Adipocyte (in vitro differentiated cells): Measurements from ENCODE around the gene DLX1.
"Not testable (repeated sequence)": the region's sequence is repeated elsewhere in the genome, so short reads cannot be mapped to it uniquely, and the experiment has no call there.

Experiments
- DNase-seq: peaks from one replicate; pipeline ENCODE4 v3.0.0-alpha.2; 2015; ENCODE audit warnings: low read depth
- H3K27me3 ChIP-seq: replicated peaks from 2 replicates; pipeline ENCODE4 v1.7.0; 2013; ENCODE audit warnings: mild to moderate bottlenecking, low read length, moderate library complexity; ENCODE audit not compliant: control insufficient read depth, insufficient read depth
- H3K36me3 ChIP-seq: 2 replicates; pipeline ENCODE4 v1.7.0; 2013; ENCODE audit warnings: low read length, mild to moderate bottlenecking, moderate library complexity; ENCODE audit not compliant: control insufficient read depth, insufficient read depth, severe bottlenecking
- H3K4me1 ChIP-seq: 2 replicates; pipeline ENCODE4 v1.7.0; 2013; ENCODE audit warnings: mild to moderate bottlenecking, low read length, moderate library complexity; ENCODE audit not compliant: control insufficient read depth, insufficient read depth
- H3K4me3 ChIP-seq: 2 replicates; pipeline ENCODE4 v1.7.0; 2013; ENCODE audit warnings: mild to moderate bottlenecking, low read length, moderate library complexity
- H3K9ac ChIP-seq: 2 replicates; pipeline ENCODE4 v1.7.0; 2013; ENCODE audit warnings: mild to moderate bottlenecking, low read length, moderate library complexity
- H3K9me3 ChIP-seq: 2 replicates; pipeline ENCODE4 v1.7.0; 2013; ENCODE audit warnings: mild to moderate bottlenecking, low read length, moderate library complexity; ENCODE audit not compliant: control insufficient read depth

DLX1 gene

DNA sequence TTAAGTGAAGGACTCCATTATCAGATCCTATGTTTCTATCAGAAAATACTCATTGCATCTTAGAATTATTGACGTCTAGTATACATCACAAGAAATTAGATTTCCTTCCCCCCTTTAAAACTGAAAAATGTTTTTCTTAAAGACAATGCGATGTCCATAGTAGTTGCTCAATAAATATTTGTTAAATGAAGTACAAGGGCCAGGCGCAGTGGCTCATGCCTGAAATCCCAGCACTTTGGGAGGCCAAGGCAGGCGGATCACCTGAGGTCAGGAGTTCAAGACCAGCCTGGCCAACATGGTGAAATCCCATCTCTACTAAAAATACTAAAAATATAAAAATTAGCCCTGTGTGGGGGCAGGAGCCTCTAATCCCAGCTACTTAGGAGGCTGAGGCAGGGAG lies 17.4 kb upstream of the DLX1 start:
- not testable (repeated sequence) for DNase-seq, H3K4me3 ChIP-seq, H3K9ac ChIP-seq, H3K27me3 ChIP-seq, H3K9me3 ChIP-seq, H3K36me3 ChIP-seq, H3K4me1 ChIP-seq

DNA sequence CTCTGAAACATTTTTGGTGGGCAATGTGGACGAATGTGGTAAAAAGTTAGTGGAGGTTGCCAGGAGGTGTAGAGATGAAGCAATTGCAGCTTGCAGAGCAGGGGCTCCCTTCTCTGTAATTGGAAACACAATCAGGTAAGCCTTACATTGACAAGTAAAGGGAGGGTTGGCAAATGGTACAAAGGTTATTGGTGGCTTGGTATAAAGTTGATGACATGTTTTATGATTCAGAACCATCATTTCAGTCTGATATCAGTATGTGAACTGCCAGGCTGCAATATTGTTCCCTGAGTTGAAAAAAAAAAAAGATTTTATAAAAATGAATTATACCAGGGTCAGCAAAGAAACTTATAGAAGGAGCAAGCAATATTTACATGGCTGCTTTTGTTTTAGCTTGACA lies 14.4 kb upstream of the DLX1 start:
- Histone ChIP-seq H3K9me3 (no peaks in the 10 kb centered on the region), H3K4me3 (no peak overlapping the region), H3K27me3 (no peaks in the 10 kb centered on the region), H3K9ac (no peak overlapping the region), H3K4me1 (no peaks in the 10 kb centered on the region), H3K36me3 (no peaks in the 10 kb centered on the region)
- DNase-seq = no peak

GRCh38 chr2:172072303-172072702 lies 13.0 kb upstream of the DLX1 start:
- Histone ChIP-seq H3K9me3 (no peaks in the 10 kb centered on the region), H3K4me1 (no peaks in the 10 kb centered on the region), H3K27me3 (no peaks in the 10 kb centered on the region)

GRCh38 chr2:172072706-172073105 lies 12.6 kb upstream of the DLX1 start:
- Histone ChIP-seq H3K4me1 (no peaks in the 10 kb centered on the region), H3K9me3 (no peaks in the 10 kb centered on the region), H3K27me3 (no peaks in the 10 kb centered on the region), H3K4me3 (no peak overlapping the region), H3K9ac (no peak overlapping the region), H3K36me3 (no peaks in the 10 kb centered on the region)
- DNase-seq = no peak

More at GRCh38 chr2:172072303-172072702, 13.0 kb upstream of the DLX1 start:
- Histone ChIP-seq H3K36me3 (no peaks in the 10 kb centered on the region), H3K9ac (no peak overlapping the region), H3K4me3 (no peak overlapping the region)
- no peak for DNase-seq

DNA sequence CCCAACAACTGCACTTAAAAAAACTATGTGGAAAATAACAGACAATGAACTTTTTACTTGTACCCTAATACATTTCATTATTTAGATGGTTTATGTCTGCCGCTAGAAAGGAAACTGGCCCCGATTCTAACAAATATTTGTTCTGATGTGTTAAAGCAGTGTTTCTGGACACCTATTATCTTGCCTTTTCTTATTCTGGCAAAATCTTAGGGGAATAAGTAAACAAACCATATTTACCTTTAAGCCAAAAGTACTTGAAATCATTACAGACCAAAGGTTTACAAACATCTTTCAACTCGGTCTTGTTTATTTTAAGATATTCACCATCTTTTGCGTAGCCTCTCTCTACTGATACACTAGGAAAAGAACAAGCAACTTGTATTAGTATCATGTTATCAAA lies 11.8 kb upstream of the DLX1 start:
- no peaks in the 10 kb centered on the region for H3K9me3 ChIP-seq
- no peak overlapping the region for H3K4me3 ChIP-seq
- no peaks in the 10 kb centered on the region for H3K36me3 ChIP-seq
- H3K9ac ChIP-seq = no peak overlapping the region
- H3K4me1 ChIP-seq = no peaks in the 10 kb centered on the region
- no peak for DNase-seq
- H3K27me3 ChIP-seq = no peaks in the 10 kb centered on the region

DNA sequence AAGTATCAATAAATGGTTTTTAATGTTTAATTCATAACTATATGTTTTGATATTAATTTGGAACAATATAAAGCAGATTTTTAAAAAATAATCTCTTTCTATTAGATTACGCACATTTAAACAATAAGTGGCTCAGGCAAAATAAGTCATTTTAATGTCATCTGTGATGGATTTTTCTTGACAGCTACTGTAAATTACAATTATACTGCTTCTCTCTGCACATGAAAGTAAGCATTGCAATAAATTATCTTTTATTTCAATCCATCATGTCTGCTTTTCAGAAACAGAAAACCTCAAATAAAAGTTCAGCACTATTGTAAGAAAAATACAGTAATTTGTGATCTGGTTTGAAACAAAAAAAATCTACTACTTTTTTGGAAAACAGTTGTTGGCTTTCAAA lies 11.1 kb upstream of the DLX1 start:
- Histone ChIP-seq H3K9me3 (no peaks in the 10 kb centered on the region), H3K4me1 (no peaks in the 10 kb centered on the region), H3K27me3 (no peaks in the 10 kb centered on the region), H3K9ac (no peak overlapping the region), H3K36me3 (no peaks in the 10 kb centered on the region), H3K4me3 (no peak overlapping the region)
- no peak for DNase-seq

DNA sequence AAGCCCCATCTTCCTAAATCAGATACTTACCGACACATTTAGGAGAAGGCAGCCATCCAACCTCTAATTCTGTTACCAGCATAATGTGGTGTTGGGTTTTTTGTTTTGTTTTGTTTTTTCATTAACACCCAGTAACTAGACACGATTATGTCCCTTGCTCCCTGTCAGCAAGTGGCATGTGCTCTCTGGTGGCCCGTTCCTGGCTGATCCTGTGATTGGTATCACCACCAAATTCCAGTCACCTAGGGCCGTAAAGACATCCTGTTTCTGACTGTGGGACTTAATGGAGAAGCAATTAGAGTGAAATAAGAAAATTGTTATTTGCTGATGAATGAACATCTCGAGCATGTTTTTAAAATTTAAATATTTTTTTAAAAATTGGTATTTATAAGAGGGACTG lies 5.9 kb upstream of the DLX1 start:
- Histone ChIP-seq H3K4me3 (no peak overlapping the region), H3K27me3 (peaks cover 40% of the 10 kb centered on the region)

GRCh38 chr2:172079838-172080640 lies 5.3 kb upstream of the DLX1 start:
- DNase-seq = no peak
- H3K27me3 ChIP-seq = peaks cover 40% of the 10 kb centered on the region

More for the DNA sequence above, 5.9 kb upstream of the DLX1 start:
- Histone ChIP-seq H3K9ac (no peak overlapping the region), H3K9me3 (no peaks in the 10 kb centered on the region), H3K36me3 (no peaks in the 10 kb centered on the region), H3K4me1 (peaks cover 6% of the 10 kb centered on the region)
- no peak for DNase-seq

DNA sequence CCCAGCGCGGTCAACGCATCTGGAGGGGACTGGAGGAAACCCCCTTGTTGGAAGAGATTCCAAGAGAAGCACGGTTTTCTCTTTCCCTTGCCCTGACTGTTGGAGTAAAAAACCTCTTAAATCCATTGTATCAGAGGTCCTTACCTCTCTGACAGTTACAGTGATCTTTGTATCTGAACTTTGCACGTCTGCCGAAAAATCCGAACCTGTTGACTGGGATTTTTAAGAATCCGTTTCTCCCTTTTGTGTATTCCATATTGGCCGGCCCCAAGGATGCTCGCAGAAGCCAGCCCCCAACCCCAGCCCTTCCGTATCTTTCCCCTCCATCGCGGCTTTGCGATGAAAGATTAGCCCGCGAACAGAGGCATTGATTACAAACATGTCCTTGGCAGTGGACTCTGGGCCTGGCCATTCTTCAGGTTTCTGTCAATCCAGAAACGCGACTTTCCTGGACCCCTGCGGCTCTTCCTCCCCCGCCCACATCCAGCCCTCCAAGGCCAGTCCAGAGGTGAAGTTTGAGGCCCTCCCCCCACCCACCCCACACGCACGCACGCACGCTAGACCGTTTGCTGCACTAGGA lies 4.6 kb upstream of the DLX1 start:
- Histone ChIP-seq H3K36me3 (no peaks in the 10 kb centered on the region), H3K27me3 (peaks cover 45% of the 10 kb centered on the region), H3K9ac (no peak overlapping the region), H3K9me3 (no peaks in the 10 kb centered on the region), H3K4me1 (peaks cover 10% of the 10 kb centered on the region), H3K4me3 (no peak overlapping the region)
- DNase-seq = no peak

More at GRCh38 chr2:172079838-172080640, 5.3 kb upstream of the DLX1 start:
- Histone ChIP-seq H3K9ac (no peak overlapping the region), H3K4me1 (peaks cover 6% of the 10 kb centered on the region), H3K9me3 (no peaks in the 10 kb centered on the region), H3K4me3 (no peak overlapping the region), H3K36me3 (no peaks in the 10 kb centered on the region)

DNA sequence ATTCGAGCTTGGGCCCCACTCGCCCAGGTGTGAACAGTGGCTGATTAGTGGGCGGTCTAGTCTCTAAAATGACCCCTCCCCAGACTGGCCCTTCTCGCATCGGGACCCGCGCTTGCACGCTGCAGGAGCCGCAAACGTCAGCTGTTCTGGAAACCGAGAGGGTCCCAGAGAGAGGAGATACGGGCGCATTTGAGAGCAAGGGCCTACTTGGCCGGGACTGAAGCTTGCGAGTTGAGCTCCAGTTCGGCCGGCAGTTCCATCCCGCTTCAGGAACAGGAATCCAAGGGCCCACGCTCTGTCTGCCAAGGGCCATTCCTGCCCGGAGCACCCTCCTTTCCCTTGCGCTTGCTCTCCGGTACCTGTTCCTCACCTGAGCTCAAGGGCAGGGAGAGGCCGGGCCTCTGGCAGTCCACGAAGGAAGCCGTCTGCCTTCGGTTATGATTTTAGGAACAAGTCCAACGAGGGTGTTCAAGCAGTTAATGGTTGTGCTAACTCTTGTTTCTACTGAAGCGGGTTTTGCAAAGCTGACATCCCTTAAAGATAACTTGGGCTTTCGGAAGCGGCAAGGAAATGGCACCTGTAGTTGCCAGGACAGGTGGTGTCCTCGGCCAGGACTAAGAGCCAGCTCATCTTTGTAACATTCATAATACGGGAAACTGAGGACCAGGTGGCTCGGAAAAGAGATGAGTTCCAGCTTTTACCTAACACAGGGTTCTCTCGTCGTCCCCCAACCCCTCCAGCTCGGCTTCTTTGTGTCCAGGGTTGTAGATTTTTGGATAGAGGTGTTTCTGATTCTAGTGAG lies 3.9 kb upstream of the DLX1 start:
- Histone ChIP-seq H3K4me1 (peaks cover 11% of the 10 kb centered on the region), H3K27me3 (peaks cover 52% of the 10 kb centered on the region), H3K36me3 (no peaks in the 10 kb centered on the region), H3K9ac (no peak overlapping the region), H3K9me3 (no peaks in the 10 kb centered on the region), H3K4me3 (no peak overlapping the region)
- no peak for DNase-seq
